ENCODE data around the gene LARP6. TPM values are rescaled to one million over a fixed set of nuclear protein-coding genes. Genes with fewer than 3 reads are reported as not detected.

The LARP6 gene
- total RNA-seq, 2 donors from 2014 or later, result 20.0 to 44.2 TPM

- DNase-seq (no peak), ATAC-seq (no peak)
- Histone ChIP-seq H3K27ac (peak overlapping the region in 2 of 4 donors; percentile 5 to 46), H3K9me3 (no peaks in the 10 kb centered on the region), H3K4me1 (peaks cover 23% of the 10 kb centered on the region), H3K4me3 (no peak overlapping the region), H3K27me3 (no peaks in the 10 kb centered on the region), H3K36me3 (replicated peaks in 1 of 2; ENCODE audit: insufficient read depth in 1 of 2, low read depth in 2 of 2) (no peaks in the 10 kb centered on the region)
- TF ChIP-seq CTCF (IDR thresholded peaks at IDR 0.05), result no peak
- intact Hi-C loops (cut with DNase I), result no loop called here
- 57 to 63% methylated on average over 7 of the region's 7 CpGs for WGBS, 2 donors
These were observed 2.4 kb upstream of the LARP6 start for GRCh38 chr15:70856177-70856883.

DNA sequence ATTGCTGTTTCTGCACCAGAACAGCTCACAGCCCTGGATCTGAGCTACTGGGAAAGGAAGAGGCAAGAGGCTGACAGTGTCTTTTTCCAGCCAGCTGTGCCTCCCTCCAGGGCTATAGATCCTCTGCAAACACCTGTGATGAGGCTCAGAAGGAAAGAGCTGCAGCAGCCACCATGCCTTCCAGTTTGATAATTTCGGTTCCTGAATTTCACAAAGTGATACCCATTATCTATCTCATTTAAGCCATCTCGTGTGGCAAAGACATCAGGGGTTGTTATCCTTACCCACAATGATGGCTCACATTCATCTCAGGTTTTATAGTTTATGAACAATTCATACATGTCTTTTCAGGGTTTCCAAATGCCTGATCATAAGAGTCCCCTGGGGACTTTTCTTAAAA, 1.8 kb upstream of the LARP6 start:
- H3K27me3 ChIP-seq, result no peaks in the 10 kb centered on the region
- intact Hi-C loops (cut with DNase I), result no loop called here
- 59 to 72% methylated on average over 2 of the region's 2 CpGs for WGBS, 2 donors
- TF ChIP-seq POLR2A (IDR thresholded peaks at IDR 0.05) (no peak), CTCF (IDR thresholded peaks at IDR 0.05) (no peak)
- no peak overlapping the region for H3K27ac ChIP-seq
- ATAC-seq (no peak), DNase-seq (no peak)
- peaks cover 23% of the 10 kb centered on the region for H3K4me1 ChIP-seq
- H3K4me3 ChIP-seq, result no peak overlapping the region
- no peaks in the 10 kb centered on the region for H3K9me3 ChIP-seq
- H3K36me3 ChIP-seq (replicated peaks in 1 of 2; ENCODE audit: insufficient read depth in 1 of 2, low read depth in 2 of 2), result no peaks in the 10 kb centered on the region

DNA sequence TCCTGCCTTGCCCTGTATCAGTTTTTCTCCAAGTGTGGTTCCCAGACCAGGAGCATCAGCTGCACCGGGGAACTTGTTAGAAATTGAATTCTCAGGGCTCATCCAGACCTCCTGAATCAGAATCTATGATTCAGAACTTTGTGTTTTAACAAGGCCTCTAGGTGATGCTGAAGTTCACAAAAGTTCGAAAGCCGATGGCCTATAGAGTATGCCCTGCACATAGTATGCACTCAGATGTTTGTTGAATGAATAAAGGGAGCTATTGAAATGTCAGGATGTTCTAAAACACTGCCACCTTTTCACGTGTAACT, 664 bp upstream of the LARP6 start:
- intact Hi-C loops (cut with DNase I), result no loop called here
- Histone ChIP-seq H3K27ac (peak overlapping the region in 3 of 4 donors; percentile 57 to 82 (median 76)), H3K27me3 (no peaks in the 10 kb centered on the region), H3K4me3 (peak overlapping the region in 1 of 2 donors; percentile 23), H3K36me3 (replicated peaks in 1 of 2; ENCODE audit: insufficient read depth in 1 of 2, low read depth in 2 of 2) (no peaks in the 10 kb centered on the region), H3K9me3 (no peaks in the 10 kb centered on the region), H3K4me1 (peaks cover 23% of the 10 kb centered on the region)
- DNase-seq (no peak), ATAC-seq (peak; percentile 7)
- TF ChIP-seq POLR2A (IDR thresholded peaks at IDR 0.05) (no peak), CTCF (IDR thresholded peaks at IDR 0.05) (peak in 1 of 7 experiments; percentile 7)
- WGBS, 2 donors, result 29 to 43% methylated on average over 3 to 4 of the region's 4 CpGs

- ATAC-seq (peak; percentile 59), DNase-seq (peak; percentile 21 to 25 (median 22))
- intact Hi-C loops (cut with DNase I), result no loop called here
- TF ChIP-seq POLR2A (IDR thresholded peaks at IDR 0.05), result peak in 2 of 3 donors; percentile 54 to 59
- TF ChIP-seq CTCF (IDR thresholded peaks at IDR 0.05), result no peak
- Histone ChIP-seq H3K9me3 (no peaks in the 10 kb centered on the region), H3K36me3 (replicated peaks in 1 of 2; ENCODE audit: insufficient read depth in 1 of 2, low read depth in 2 of 2) (no peaks in the 10 kb centered on the region), H3K27me3 (no peaks in the 10 kb centered on the region), H3K4me1 (peaks cover 23% of the 10 kb centered on the region), H3K4me3 (peak overlapping the region; percentile 10 to 56), H3K27ac (peak overlapping the region; percentile 68 to 82 (median 76))
- WGBS, 2 donors, result 6 to 29% methylated on average over 8 to 52 of the region's 54 CpGs
These were observed 512 bp downstream of the LARP6 start for GRCh38 chr15:70853318-70853972.

Measured in body of pancreas (tissue), 4 donors.